DND-41 (cell line): ENCODE results near the gene TP53RK.

Experiments used
- ATAC-seq: fragments of 200-7000 bp; cut with Tn5 transposase; 3 replicates; pipeline ENCODE4 v1.9.1; 2021; ENCODE audit warnings: low read depth; ENCODE audit not compliant: insufficient read depth
- DNase-seq: peaks from one replicate; pipeline ENCODE4 v3.0.0-alpha.2; 2020
- H2AFZ ChIP-seq: 2 replicates; pipeline ENCODE4 v1.6.0; 2012; ENCODE audit warnings: low read depth, low read length
- H3K27ac ChIP-seq: 2 replicates; pipeline ENCODE4 v1.5.1; 2012; ENCODE audit warnings: low read length, inconsistent platforms
- H3K27me3 ChIP-seq: fragments of 200-600 bp; sonication (generic); 2 replicates; pipeline ENCODE4 v1.6.0; 2012; ENCODE audit warnings: low read length, mild to moderate bottlenecking, inconsistent platforms; ENCODE audit not compliant: insufficient read depth, poor library complexity
- H3K36me3 ChIP-seq: 2 replicates; pipeline ENCODE4 v1.5.1; 2012; ENCODE audit warnings: low read length, inconsistent platforms; ENCODE audit not compliant: insufficient read depth
- H3K4me1 ChIP-seq: 2 replicates; pipeline ENCODE4 v1.5.1; 2012; ENCODE audit warnings: mild to moderate bottlenecking, low read length; ENCODE audit not compliant: insufficient read depth
- H3K4me2 ChIP-seq: 2 replicates; pipeline ENCODE4 v1.6.0; 2012; ENCODE audit warnings: mild to moderate bottlenecking, moderate library complexity, low read length, inconsistent platforms; ENCODE audit not compliant: insufficient read depth
- H3K4me3 ChIP-seq, 2 experiments: fragments of 200-600 bp in 1 of 2; shearing (Covaris generic) in 1 of 2; 2 replicates each; pipeline ENCODE4 v1.5.1; 2012 to 2016; ENCODE audit warnings: inconsistent platforms in 2 of 2, low read length in 2 of 2, mild to moderate bottlenecking in 2 of 2, low read depth in 1 of 2, moderate library complexity in 1 of 2
- H3K79me2 ChIP-seq: 2 replicates; pipeline ENCODE4 v1.6.0; 2012; ENCODE audit warnings: low read length, inconsistent platforms; ENCODE audit not compliant: insufficient read depth
- H3K9ac ChIP-seq: 2 replicates; pipeline ENCODE4 v1.6.0; 2012; ENCODE audit warnings: low read depth, mild to moderate bottlenecking, inconsistent platforms, low read length, moderate library complexity
- H3K9me3 ChIP-seq: 2 replicates; pipeline ENCODE4 v1.5.1; 2012; ENCODE audit warnings: low read length, moderate library complexity, mild to moderate bottlenecking, inconsistent platforms; ENCODE audit not compliant: insufficient read depth, severe bottlenecking
- H4K20me1 ChIP-seq: 2 replicates; pipeline ENCODE4 v1.6.0; 2012; ENCODE audit warnings: low read length; ENCODE audit not compliant: insufficient read depth
- CTCF ChIP-seq: IDR thresholded peaks from 2 replicates; pipeline ENCODE4 v1.5.1; 2012; ENCODE audit warnings: borderline replicate concordance, low read length, moderate library complexity, mild to moderate bottlenecking; ENCODE audit not compliant: poor library complexity, severe bottlenecking; ENCODE audit errors: extremely low read depth
- EZH2 ChIP-seq: IDR thresholded peaks from 3 replicates; pipeline ENCODE4 v1.6.1; 2012; ENCODE audit warnings: borderline replicate concordance, low read depth, mild to moderate bottlenecking, moderate library complexity, low read length, inconsistent platforms; ENCODE audit not compliant: severe bottlenecking

Gene TP53RK

GRCh38 chr20:46674253-46675083 lies 14.8 kb downstream of the TP53RK start:
- no peak overlapping the region for H3K9ac ChIP-seq

GRCh38 chr20:46673394-46674252 lies 15.6 kb downstream of the TP53RK start:
- no peaks in the 10 kb centered on the region for H3K79me2 ChIP-seq
- peaks cover 7% of the 10 kb centered on the region for H3K9me3 ChIP-seq
- H2AFZ ChIP-seq, result no peak overlapping the region
- ATAC-seq (no peak), DNase-seq (no peak)
- no peaks in the 10 kb centered on the region for H3K36me3 ChIP-seq
- H3K4me3 ChIP-seq, result no peak overlapping the region
- H3K27ac ChIP-seq, result no peak overlapping the region
- no peaks in the 10 kb centered on the region for H3K27me3 ChIP-seq
- TF ChIP-seq CTCF, result no peak
- no peak for TF ChIP-seq EZH2
- no peaks in the 10 kb centered on the region for H3K4me1 ChIP-seq
- no peak overlapping the region for H3K4me2 ChIP-seq
- H4K20me1 ChIP-seq, result peaks cover 4% of the 10 kb centered on the region; the same call in 1 of the 2 replicates
- H3K9ac ChIP-seq, result no peak overlapping the region

More at GRCh38 chr20:46674253-46675083, 14.8 kb downstream of the TP53RK start:
- H3K27ac ChIP-seq, result no peak overlapping the region
- H3K36me3 ChIP-seq, result no peaks in the 10 kb centered on the region
- H3K4me2 ChIP-seq, result no peak overlapping the region
- no peaks in the 10 kb centered on the region for H3K79me2 ChIP-seq
- H3K4me1 ChIP-seq, result no peaks in the 10 kb centered on the region
- peaks cover 4% of the 10 kb centered on the region; the same call in 1 of the 2 replicates for H4K20me1 ChIP-seq
- DNase-seq (no peak), ATAC-seq (no peak)
- H3K4me3 ChIP-seq, result no peak overlapping the region
- H3K27me3 ChIP-seq, result no peaks in the 10 kb centered on the region
- no peak for TF ChIP-seq EZH2
- no peak for TF ChIP-seq CTCF
- no peak overlapping the region for H2AFZ ChIP-seq
- peaks cover 7% of the 10 kb centered on the region for H3K9me3 ChIP-seq

GRCh38 chr20:46672543-46673148 lies 16.6 kb downstream of the TP53RK start:
- Histone ChIP-seq H3K27ac (no peak overlapping the region), H3K9me3 (peaks cover 7% of the 10 kb centered on the region), H2AFZ (no peak overlapping the region), H3K4me1 (no peaks in the 10 kb centered on the region), H3K4me3 (no peak overlapping the region), H4K20me1 (peaks cover 4% of the 10 kb centered on the region; the same call in 1 of the 2 replicates), H3K79me2 (no peaks in the 10 kb centered on the region), H3K27me3 (no peaks in the 10 kb centered on the region), H3K4me2 (no peak overlapping the region), H3K9ac (no peak overlapping the region), H3K36me3 (no peaks in the 10 kb centered on the region)
- TF ChIP-seq EZH2 (no peak), CTCF (no peak)
- ATAC-seq, result no peak
- DNase-seq, result no peak
